Duodenal mucosa (tissue), 2 donors: Measurements from ENCODE around the gene CKS1B.

ENCODE experiments used
- H3K27ac ChIP-seq: one replicate; pipeline ENCODE4 v1.7.0; 2013; ENCODE audit warnings: low read depth, low read length
- H3K27me3 ChIP-seq, 2 donors: one replicate each; pipeline ENCODE4 v1.7.0; 2013; ENCODE audit warnings: low read length in 2 of 2, control low read depth in 1 of 2; ENCODE audit not compliant: insufficient read depth in 2 of 2, control insufficient read depth in 1 of 2
- H3K36me3 ChIP-seq, 2 donors: one replicate each; pipeline ENCODE4 v1.7.0; 2013; ENCODE audit warnings: low read length in 2 of 2, control low read depth in 1 of 2; ENCODE audit not compliant: insufficient read depth in 2 of 2, control insufficient read depth in 1 of 2
- H3K4me1 ChIP-seq, 2 donors: one replicate each; pipeline ENCODE4 v1.7.0; 2013; ENCODE audit warnings: low read length in 2 of 2, control low read depth in 1 of 2; ENCODE audit not compliant: insufficient read depth in 2 of 2, control insufficient read depth in 1 of 2
- H3K4me3 ChIP-seq, 2 donors: one replicate each; pipeline ENCODE4 v1.7.0; 2013; ENCODE audit warnings: low read length in 2 of 2, low read depth in 1 of 2
- H3K9ac ChIP-seq, 2 donors: one replicate each; pipeline ENCODE4 v1.7.0; 2013; ENCODE audit warnings: low read length in 2 of 2, low read depth in 1 of 2
- H3K9me3 ChIP-seq, 2 donors: one replicate each; pipeline ENCODE4 v1.7.0; 2013; ENCODE audit warnings: low read length in 2 of 2, control low read depth in 1 of 2; ENCODE audit not compliant: control insufficient read depth in 1 of 2

CKS1B gene

GRCh38 chr1:154957091-154957657 lies 17.3 kb upstream of the CKS1B start:
- peaks cover 6 to 14% of the 10 kb centered on the region in 2 donors for H3K36me3 ChIP-seq
- H3K27ac ChIP-seq, result no peak overlapping the region
- no peaks in the 10 kb centered on the region for H3K27me3 ChIP-seq
- H3K4me1 ChIP-seq, result peaks cover 49 to 55% of the 10 kb centered on the region in 2 donors
- no peak overlapping the region for H3K4me3 ChIP-seq
- no peaks in the 10 kb centered on the region for H3K9me3 ChIP-seq
- H3K9ac ChIP-seq, result peak overlapping the region in 1 of 2 donors; percentile 61

GRCh38 chr1:154958036-154958435 lies 16.4 kb upstream of the CKS1B start:
- Histone ChIP-seq H3K36me3 (peaks cover 6 to 16% of the 10 kb centered on the region in 2 donors), H3K9ac (no peak overlapping the region), H3K9me3 (no peaks in the 10 kb centered on the region), H3K27me3 (no peaks in the 10 kb centered on the region), H3K27ac (no peak overlapping the region), H3K4me1 (peaks cover 44 to 56% of the 10 kb centered on the region in 2 donors), H3K4me3 (no peak overlapping the region)

GRCh38 chr1:154958681-154959425 lies 15.6 kb upstream of the CKS1B start:
- H3K4me1 ChIP-seq, result peaks cover 36 to 52% of the 10 kb centered on the region in 2 donors
- no peak overlapping the region for H3K9ac ChIP-seq
- H3K27ac ChIP-seq, result no peak overlapping the region
- no peaks in the 10 kb centered on the region for H3K9me3 ChIP-seq
- H3K27me3 ChIP-seq, result no peaks in the 10 kb centered on the region
- H3K4me3 ChIP-seq, result no peak overlapping the region
- H3K36me3 ChIP-seq, result peaks cover 10 to 24% of the 10 kb centered on the region in 2 donors

- peaks cover 30 to 46% of the 10 kb centered on the region in 2 donors for H3K4me1 ChIP-seq
- H3K27ac ChIP-seq, result no peak overlapping the region
- H3K27me3 ChIP-seq, result no peaks in the 10 kb centered on the region
These were observed 15.1 kb upstream of the CKS1B start for GRCh38 chr1:154959426-154959780.

DNA sequence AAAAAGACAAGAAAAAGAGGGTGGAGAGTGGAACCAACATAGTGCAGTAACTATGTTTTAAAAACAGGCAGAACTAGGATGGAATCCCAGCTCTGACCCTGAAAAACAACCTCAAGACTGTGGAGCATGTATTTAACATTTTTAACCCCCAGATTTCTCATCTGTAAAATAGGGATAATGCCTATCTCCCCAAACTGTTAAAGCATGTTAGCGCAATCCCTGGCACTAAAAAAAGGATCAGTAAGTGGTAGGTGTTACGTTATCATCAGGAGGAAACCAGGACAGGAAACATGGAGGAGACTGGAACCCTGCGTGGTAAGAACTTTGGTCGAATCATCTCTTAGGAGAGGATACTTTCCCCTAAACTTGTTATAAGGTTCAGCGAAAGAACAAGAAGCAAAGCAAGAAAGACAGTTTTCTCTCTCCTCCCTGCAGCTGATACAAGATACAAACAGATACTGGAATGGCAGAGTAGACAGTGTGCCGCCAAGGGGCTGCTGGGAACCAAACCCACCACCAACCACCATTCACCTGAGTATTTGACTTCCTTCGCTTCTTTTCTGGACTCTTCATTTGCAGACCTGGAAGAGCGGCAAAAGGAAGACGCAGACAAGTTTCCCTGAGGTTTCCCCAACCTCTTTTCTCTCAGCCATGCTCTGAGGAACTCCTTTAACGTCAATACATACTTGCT lies 13.9 kb upstream of the CKS1B start:
- Histone ChIP-seq H3K9ac (peak overlapping the region; percentile 76 to 85), H3K27ac (no peak overlapping the region)

More at GRCh38 chr1:154959426-154959780, 15.1 kb upstream of the CKS1B start:
- Histone ChIP-seq H3K9ac (no peak overlapping the region), H3K4me3 (no peak overlapping the region), H3K9me3 (no peaks in the 10 kb centered on the region), H3K36me3 (peaks cover 13 to 29% of the 10 kb centered on the region in 2 donors)

DNA sequence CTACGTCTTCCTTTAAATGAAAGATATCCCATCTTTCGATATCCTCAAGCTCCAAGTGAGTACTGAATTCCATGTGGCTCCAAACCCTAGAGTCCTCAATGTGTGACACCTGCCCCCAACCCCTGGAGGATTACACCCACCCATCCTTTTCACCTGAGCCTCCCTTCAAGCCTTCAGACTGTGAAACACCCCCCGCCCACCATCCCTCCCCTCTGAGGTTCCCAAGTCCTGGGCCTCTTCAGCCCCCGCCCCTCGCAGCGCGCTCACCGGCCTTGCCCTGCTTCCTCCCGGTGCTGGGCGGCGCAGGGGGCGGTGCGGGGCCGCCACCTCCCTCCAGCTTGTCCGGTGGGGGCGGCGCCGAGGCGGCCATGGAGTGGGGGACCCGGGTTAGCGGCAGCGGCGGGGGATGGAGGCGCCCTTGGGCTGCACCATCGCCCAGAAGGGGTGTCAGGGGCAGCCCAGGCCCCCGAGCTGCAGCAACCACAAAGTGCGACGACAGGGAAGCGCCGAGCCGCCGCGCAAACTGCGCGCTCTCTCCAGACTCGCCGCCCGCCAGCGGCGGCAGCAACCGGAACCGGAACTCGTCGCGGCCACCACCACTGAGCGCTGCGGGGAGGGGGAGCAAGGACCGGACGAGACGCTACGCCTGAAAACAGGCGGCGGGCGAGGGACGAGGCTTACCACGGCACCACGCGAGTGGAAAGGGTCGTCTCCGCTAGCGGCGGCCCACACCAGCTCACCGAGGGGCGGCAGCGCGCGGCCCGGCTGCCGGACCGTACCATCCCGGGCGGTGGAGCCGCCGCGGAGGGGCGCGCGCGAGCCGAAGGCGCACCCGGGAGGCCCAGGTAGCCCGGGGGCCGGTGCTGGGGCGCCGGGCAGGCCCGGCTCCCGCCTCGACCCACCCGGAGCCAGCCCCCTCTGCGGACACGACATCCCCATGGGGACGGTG lies 13.0 kb upstream of the CKS1B start, which contains the start of gene PYGO2:
TSS of gene PYGO2 (minus strand) at position 576 of the 949 bp plus-strand sequence. CDS start at position 370, 206 bp downstream.
- H3K9ac ChIP-seq, result peak within 1 kb of the TSS; percentile 76 to 85
- peak within 1 kb of the TSS; percentile 77 to 86 for H3K4me3 ChIP-seq
- no peaks in the 10 kb centered on the region for H3K27me3 ChIP-seq
- H3K9me3 ChIP-seq, result no peaks in the 10 kb centered on the region
- H3K27ac ChIP-seq, result peak within 1 kb of the TSS; percentile 99
- peaks cover 27 to 48% of the 10 kb centered on the region in 2 donors for H3K36me3 ChIP-seq
- peaks cover 16 to 32% of the 10 kb centered on the region in 2 donors for H3K4me1 ChIP-seq

More for the DNA sequence above, 13.9 kb upstream of the CKS1B start:
- H3K4me1 ChIP-seq, result peaks cover 20 to 35% of the 10 kb centered on the region in 2 donors
- no peaks in the 10 kb centered on the region for H3K9me3 ChIP-seq
- peaks cover 22 to 39% of the 10 kb centered on the region in 2 donors for H3K36me3 ChIP-seq
- H3K4me3 ChIP-seq, result peak overlapping the region; percentile 77 to 86
- H3K27me3 ChIP-seq, result no peaks in the 10 kb centered on the region

GRCh38 chr1:154962156-154962749 lies 12.2 kb upstream of the CKS1B start:
- Histone ChIP-seq H3K36me3 (peaks cover 32 to 56% of the 10 kb centered on the region in 2 donors), H3K4me3 (peak overlapping the region; percentile 77 to 86), H3K27ac (peak overlapping the region; percentile 99), H3K9ac (peak overlapping the region; percentile 76 to 85), H3K9me3 (no peaks in the 10 kb centered on the region), H3K27me3 (no peaks in the 10 kb centered on the region), H3K4me1 (peaks cover 8 to 27% of the 10 kb centered on the region in 2 donors)

- H3K36me3 ChIP-seq, result peaks cover 37 to 62% of the 10 kb centered on the region in 2 donors
- no peak overlapping the region for H3K27ac ChIP-seq
- H3K4me3 ChIP-seq, result peak overlapping the region; percentile 77 to 86
- no peaks in the 10 kb centered on the region for H3K27me3 ChIP-seq
- H3K4me1 ChIP-seq, result peaks cover 7 to 27% of the 10 kb centered on the region in 2 donors
- peak overlapping the region; percentile 76 to 85 for H3K9ac ChIP-seq
- no peaks in the 10 kb centered on the region for H3K9me3 ChIP-seq
These were observed 11.6 kb upstream of the CKS1B start for GRCh38 chr1:154962795-154963330.

DNA sequence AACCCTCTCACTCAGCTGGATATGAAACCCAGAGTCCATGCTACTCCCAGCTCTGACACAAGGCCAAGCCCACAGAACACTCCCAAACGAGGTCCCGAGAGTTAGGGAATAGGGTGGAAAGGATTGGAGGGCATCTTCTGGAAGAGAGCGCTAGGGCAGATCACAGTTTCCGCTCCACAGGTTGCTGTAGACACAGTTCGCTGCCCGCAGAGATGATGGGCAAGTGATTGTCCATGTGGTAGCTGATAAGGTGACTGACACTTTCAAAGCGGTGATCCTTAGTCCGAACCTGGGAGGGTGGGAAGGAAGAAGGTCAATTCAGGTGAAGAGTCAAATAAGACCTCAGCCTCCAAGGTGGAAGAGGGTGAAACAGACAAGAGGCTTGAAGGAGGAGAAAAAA lies 10.8 kb upstream of the CKS1B start:
- Histone ChIP-seq H3K4me1 (peaks cover 7 to 27% of the 10 kb centered on the region in 2 donors), H3K4me3 (no peak overlapping the region), H3K9me3 (no peaks in the 10 kb centered on the region), H3K27ac (no peak overlapping the region), H3K27me3 (no peaks in the 10 kb centered on the region), H3K36me3 (peaks cover 32 to 65% of the 10 kb centered on the region in 2 donors), H3K9ac (peak overlapping the region in 1 of 2 donors; percentile 7)
